HG03064 (cell line): Measurements from ENCODE around the gene HNRNPCL1.
"Not testable (repeated sequence)": the region's sequence is repeated elsewhere in the genome, so short reads cannot be mapped to it uniquely, and the experiment has no call there.

Experiments
- ATAC-seq: cut with Tn5 transposase; IDR thresholded peaks from one replicate; pipeline ENCODE4 v1.9.1; 2021; ENCODE audit warnings: low read depth; ENCODE audit not compliant: unreplicated experiment

Gene HNRNPCL1

DNA sequence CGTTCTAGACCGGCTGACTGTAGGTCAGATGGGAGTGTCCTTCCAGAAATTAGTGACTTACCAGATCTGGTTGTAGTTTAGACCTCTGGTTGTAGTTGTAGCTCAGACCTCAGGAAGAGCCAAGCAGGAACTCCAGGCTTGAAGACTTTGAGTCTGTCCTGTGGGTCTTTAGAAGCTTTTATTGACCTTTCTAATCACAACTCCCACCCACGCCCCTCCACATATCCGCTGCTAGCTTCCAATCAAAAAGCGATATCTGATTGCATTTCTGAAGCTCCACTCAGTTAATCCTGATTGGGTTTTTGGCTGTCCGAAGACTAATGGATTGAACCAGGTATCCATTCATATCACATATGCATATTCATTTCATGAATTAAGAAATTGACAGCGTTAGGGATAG, at the start of gene HNRNPCL1:
Gene HNRNPCL1 (minus strand): TSS at position 101 of the 400 bp plus-strand sequence. CDS start 431 bp downstream, outside the sequence.
- ATAC-seq = not testable (repeated sequence)

DNA sequence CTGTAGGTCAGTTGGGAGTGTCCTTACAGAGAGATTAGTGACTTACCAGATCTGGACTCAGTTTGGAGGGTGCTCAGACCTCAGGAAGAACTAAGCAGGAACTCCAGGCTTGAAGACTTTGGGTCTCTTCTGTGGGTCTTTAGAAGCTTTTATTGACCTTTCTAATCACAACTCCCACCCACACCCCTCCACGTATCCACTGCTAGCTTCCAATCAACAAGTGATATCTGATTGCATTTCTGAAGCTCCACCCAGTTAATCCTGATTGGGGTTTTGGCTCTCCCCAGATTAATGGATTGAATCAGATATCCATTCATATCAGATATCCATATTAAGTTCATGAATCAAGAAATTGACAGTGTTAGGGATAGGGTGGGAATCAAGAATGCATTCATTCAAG, 49.6 kb upstream of the HNRNPCL1 start, which contains the start of gene PRAMEF10:
Gene PRAMEF10 (minus strand): TSS at position 101 of the 400 bp plus-strand sequence. CDS start 2,423 bp downstream, outside the sequence.
- ATAC-seq = not testable (repeated sequence)

DNA sequence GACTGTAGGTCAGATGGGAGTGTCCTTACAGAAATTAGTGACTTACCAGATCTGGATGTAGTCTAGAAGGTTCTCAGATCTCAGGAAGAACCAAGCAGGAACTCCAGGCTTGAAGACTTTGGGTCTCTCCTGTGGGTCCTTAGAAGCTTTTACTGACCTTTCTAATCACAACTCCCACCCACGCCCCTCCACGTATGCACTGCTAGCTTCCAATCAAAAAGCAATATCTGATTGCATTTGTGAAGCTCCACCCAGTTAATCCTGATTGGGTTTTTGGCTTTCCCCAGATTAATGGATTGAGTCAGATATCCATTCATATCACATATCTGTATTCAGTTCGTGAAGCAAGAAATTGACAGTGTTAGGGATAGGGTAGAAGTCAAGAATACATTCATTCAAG, 37.6 kb upstream of the HNRNPCL1 start, which contains the start of gene PRAMEF4:
Gene PRAMEF4 (minus strand): TSS at position 101 of the 400 bp plus-strand sequence. CDS start 2,807 bp downstream, outside the sequence.
- not testable (repeated sequence) for ATAC-seq

DNA sequence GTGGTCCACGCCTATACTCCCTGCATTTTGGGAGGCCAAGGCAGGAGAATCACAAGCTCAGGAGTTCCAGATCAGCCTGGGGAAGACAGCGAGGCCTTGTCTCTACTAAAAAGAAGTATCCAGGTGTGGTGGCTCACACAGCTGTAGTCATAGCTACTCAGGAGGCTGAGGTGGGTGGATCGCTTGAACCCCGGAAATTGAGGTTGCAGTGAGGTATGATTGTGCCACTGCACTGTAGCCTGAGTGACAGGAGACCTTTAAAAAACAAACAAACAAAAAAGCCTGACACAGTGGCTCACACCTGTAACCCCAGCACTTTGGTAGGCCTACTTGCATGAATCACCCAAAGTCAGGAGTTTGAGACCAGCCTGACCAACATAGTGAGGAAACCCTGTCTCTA, 29.9 kb upstream of the HNRNPCL1 start:
- ATAC-seq = not testable (repeated sequence)

DNA sequence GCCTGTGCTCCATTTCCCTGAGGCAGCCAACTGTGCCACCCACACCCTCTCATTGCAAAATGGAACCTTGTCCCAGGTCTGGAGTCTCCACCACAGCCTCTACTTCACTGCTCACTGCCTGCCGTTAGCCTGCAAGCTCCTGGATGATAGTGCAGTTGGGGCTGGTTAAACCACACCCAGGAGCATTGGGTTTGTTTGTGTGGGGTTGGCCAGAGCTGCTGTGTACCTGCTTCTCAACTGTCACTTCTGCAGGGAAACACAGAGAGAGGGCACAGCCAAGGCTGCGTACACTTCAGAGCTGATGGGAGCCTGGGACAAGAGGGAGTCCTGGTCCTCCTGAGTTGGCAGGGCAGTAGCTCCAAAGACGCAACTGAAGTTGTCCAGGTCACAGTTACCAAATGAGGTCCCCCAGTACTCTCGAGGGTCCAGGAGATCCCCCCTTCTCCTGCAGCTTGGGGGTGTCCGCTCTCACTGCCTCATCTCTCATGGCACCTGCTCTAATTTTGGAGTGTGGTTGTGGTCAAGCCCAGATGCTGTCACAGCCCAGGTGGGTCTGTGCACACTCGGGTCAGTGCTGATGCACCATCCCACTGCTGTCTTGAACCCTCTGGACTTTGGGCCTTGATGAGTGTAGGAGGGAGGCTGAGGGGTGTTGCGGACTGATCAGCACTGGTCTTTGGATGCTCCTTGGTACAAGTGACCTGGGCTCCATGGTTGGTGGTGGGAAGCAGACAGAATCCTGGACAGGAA, 14.8 kb upstream of the HNRNPCL1 start:
- not testable (repeated sequence) for ATAC-seq

DNA sequence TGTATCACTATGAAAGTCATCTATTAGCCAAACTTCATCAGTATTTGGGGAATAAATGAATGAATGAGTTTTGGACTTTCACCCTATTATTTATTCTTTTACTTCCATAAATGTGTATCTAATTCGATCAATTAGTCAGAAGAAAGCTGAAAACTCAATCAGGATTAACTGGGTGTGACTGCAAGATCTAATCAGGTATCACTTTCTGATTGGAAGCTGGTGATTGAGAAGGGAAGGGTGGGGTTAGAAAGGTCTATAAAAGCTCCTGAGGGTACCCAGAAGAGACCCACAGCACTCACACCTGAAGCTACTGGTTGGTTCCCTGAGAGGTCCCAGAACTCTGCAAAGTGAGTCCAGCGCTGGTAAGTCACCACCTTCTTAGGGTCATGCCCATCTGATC, 8.3 kb upstream of the HNRNPCL1 start, which contains the start of gene PRAMEF2:
Gene PRAMEF2 (plus strand): TSS at position 301 of the 400 bp plus-strand sequence. CDS start 1,924 bp downstream, outside the sequence.
- ATAC-seq = not testable (repeated sequence)

DNA sequence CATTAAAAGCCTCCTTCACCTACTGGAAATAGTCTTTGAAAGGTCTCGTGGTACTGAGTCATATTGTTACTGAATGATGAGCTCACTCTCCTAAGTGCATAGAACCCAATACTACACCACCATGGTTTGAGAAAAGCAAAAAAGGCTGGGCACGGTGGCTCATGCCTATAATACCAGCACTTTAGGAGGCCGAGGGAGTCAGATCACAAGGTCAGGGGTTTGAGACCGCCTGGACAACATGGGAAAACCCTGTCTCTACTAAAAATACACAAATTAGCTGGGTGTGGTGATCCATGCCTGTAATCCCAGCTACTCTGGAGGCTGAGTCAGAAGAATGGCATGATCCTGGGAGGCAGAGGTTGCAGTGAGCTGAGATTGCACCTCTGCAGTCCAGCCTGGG, 3.3 kb upstream of the HNRNPCL1 start:
- ATAC-seq = no peak

DNA sequence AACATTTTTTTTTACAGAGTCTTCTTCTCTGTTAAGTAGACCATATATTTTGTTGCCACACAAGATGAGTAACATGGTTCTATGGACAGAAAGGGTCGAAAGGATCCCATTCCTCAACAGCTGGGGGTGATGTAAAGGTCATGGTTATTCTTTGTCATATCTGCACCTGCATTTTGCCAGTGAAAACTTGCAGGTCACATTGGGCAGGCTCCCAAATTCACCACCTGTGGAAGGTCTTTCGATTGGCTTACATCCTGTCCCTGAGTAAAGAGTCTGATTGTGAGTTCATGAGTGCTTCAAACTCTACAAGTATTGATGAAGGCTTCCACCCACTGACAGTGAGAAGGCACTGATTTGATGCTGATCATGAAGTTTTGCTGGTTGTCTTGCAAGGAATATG, 15.3 kb downstream of the HNRNPCL1 start:
- not testable (repeated sequence) for ATAC-seq

DNA sequence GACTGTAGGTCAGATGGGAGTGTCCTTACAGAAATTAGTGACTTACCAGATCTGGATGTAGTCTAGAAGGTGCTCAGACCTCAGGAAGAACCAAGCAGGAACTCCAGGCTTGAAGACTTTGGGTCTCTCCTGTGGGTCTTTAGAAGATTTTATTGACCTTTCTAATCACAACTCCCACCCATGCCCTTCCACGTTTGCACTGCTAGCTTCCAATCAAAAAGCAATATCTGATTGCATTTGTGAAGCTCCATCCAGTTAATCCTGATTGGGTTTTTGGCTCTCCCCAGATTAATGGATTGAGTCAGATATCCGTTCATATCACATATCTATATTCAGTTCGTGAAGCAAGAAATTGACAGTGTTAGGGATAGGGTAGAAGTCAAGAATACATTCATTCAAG, 17.2 kb downstream of the HNRNPCL1 start, which contains the start of gene PRAMEF11:
Gene PRAMEF11 (minus strand): TSS at position 101 of the 400 bp plus-strand sequence. CDS start 2,621 bp downstream, outside the sequence.
- not testable (repeated sequence) for ATAC-seq

DNA sequence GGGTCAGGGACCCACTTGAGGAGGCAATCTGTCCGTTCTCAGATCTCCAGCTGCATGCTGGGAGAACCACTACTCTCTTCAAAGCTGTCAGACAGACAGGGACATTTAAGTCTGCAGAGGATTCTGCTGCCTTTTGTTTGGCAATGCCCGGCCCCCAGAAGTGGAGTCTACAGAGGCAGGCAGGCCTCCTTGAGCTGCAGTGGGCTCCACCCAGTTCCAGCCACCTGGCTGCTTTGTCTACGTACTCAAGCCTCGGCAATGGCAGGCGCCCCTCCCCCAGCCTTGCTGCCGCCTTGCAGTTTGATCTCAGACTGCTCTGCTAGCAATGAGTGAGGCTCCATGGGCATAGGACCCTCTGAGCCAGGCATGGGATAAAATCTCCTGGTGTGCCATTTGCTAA, 29.5 kb downstream of the HNRNPCL1 start:
- ATAC-seq = not testable (repeated sequence)

DNA sequence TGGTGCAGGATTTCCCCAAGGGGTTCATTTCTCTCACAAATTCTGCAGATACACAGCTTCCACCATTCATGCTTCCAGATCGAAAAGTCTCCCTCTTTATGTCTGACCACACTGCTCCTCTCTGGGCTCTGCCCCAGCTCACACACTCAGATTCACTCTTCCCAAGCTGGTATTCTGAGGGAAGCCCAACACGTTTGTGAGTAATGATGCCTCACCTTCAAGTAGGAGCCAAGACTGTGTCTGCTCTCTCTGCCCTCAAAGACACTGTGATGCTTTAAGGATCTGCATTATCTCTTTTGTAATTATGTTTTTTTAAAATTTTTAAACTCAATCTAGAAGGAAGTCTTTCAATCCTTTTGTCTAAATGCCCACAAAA, 37.1 kb downstream of the HNRNPCL1 start:
- no peak for ATAC-seq

DNA sequence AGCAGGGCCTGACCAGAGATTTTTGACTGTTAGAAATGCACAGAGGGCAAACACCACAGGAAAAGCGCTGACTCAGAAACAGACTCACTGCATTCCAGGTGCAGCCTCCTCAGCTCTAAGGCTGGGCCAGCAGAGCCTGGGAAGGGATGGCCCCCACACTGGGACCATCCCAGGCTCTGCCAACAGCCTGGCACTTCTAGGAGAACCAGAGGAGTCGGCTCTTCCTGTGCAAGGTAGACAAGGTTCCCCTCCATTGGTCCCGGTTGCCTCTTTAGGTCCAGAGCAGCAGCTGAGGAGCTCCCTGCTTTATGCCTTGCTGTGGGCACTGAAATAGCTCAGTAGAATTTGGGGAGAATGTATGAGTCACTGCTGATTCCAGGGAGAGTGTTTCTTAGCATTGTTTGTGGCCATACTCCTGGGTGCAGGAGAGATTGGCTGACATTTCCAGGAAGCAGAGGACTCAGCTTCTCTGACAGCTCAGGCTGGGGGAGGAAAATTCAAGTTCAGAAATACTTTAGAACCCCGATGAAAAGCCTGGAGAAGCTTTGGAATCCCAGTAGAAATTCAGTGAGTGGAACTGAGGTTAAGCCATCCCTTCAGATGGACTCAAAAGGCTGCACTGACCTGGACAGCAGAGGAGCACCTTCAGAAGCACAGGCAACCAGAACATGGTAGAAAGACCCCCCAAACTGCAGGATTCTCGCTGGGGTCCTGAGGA, 37.7 kb downstream of the HNRNPCL1 start:
- ATAC-seq = no peak

DNA sequence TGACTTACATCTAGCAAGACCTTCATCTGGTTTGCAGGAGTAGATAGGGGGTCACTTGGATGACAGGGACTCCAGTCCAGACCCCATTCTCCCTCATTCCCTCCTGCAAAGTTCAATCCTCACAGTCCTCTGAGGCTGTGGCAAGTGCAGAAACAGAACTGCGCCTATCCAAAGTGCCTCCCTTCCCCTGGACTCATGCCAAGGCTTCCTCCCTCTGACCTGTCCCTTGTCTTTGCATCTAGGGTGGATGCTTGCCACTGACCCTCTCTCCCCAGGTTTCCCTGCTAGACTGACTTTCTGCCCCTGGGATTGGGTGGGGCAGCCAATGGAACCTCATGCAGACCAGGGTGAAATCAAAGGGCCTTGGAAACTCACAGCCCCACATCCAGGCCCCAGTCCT, 38.6 kb downstream of the HNRNPCL1 start:
- no peak for ATAC-seq

DNA sequence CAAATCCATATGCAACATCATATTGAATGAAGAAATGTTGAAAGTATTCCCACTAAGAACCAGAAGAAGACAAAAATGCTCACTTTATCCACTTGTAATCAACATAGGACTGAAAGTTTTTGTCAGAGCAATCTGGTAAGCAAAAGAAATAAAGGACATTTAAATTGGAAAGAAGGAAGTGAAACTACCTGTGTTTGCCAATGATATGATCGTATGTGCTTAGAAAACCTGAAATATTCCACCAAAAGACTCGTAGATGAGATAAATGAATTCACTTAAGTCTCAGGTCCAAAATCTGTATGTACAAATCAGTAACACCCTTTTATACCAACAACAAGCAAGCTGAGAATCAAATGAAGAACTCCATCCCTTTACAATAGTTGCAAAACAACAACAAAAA, 48.8 kb downstream of the HNRNPCL1 start:
- ATAC-seq = no peak

DNA sequence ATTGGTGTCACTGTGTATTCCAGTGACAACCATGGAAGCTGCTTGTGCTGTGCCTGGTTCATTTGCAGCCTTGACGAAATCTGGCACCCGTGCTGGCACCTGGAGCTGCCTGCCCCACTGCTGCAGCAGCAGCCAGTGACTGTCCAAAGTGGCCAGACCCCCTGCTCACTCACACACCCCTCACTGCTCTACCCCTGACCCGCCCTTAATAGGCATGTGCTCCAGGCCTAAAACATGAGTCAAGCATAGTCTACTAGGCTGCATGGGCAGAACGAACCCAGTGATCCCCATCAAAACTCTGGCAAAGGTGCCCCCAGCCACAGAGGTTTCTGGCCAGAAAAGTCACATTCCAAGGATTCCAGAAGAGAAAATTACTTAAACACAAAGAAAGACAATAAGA, 49.6 kb downstream of the HNRNPCL1 start:
- ATAC-seq = no peak
